VCaP (cell line): ENCODE measurements around the gene SLCO3A1.

Experiments used
- H3K27ac ChIP-seq: fragments of 450-650 bp; 2 replicates; pipeline ENCODE4 v1.5.1; 2017
- TF ChIP-seq, protein P1 (sequence below): fragments of 450-650 bp; conservative IDR thresholded peaks from 2 replicates; pipeline ENCODE4 v1.5.1; 2017; ENCODE audit warnings: mild to moderate bottlenecking, moderate library complexity

The SLCO3A1 gene

DNA sequence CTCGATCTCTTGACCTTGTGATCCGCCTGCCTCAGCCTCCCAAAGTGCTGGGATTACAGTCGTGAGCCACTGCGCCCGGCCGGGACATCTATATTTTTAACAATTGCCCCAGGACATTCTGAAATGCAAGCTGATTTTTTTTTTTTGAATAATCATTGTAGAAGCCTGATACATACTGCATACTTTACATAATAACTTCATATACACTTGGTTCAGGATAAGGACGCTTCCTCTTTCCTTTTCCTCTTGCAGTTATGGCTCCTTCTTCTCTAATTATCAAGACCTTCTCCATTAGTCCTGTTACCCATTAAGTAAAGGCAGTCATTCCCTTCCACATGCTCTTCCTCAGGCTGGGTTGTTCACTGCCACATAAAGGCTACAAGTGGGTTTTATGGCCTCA, 58.3 kb downstream of the SLCO3A1 start:
- TF ChIP-seq, protein P1, sequence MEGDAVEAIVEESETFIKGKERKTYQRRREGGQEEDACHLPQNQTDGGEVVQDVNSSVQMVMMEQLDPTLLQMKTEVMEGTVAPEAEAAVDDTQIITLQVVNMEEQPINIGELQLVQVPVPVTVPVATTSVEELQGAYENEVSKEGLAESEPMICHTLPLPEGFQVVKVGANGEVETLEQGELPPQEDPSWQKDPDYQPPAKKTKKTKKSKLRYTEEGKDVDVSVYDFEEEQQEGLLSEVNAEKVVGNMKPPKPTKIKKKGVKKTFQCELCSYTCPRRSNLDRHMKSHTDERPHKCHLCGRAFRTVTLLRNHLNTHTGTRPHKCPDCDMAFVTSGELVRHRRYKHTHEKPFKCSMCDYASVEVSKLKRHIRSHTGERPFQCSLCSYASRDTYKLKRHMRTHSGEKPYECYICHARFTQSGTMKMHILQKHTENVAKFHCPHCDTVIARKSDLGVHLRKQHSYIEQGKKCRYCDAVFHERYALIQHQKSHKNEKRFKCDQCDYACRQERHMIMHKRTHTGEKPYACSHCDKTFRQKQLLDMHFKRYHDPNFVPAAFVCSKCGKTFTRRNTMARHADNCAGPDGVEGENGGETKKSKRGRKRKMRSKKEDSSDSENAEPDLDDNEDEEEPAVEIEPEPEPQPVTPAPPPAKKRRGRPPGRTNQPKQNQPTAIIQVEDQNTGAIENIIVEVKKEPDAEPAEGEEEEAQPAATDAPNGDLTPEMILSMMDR = no peak
- no peak overlapping the region for H3K27ac ChIP-seq

DNA sequence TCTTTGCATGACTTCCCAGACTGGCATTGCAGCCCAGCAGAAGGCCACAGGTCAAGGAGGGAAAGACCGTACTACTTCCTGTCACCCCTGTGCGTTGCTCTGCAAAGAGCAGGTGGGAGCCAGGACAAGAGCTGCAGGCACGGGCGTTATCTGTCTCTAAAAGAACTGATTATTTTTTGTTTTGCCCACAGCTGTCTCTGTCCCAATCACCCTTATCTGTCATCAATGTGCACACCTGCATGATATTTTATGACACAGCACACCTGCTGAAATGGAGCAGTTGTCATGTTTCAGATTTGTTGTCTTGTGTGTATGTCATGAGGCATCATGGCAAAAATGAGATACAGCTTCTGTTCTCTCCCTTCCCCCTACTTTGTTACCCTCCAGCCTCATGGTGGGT, 58.8 kb downstream of the SLCO3A1 start:
- no peak overlapping the region for H3K27ac ChIP-seq
- TF ChIP-seq, protein P1 = no peak

DNA sequence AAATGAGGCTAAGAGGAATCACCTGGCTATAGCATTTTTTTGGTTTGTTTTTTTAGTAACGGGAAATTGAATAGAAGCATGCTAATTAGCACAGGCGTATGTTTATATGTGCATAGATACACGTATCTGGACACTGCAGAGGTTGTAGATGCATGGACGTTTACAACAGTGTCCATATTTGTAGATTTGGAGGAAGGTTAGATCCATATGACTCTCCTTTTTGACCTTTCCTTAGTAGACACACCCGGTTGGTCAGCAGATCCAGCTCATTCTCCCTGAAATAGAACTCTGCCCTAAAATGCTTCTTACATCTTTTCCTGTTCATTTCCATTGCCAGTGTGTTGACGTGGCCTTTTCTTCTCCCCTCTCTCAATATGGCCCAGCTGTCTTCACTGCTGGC, 60.1 kb downstream of the SLCO3A1 start:
- TF ChIP-seq, protein P1 = no peak
- H3K27ac ChIP-seq = no peak overlapping the region

DNA sequence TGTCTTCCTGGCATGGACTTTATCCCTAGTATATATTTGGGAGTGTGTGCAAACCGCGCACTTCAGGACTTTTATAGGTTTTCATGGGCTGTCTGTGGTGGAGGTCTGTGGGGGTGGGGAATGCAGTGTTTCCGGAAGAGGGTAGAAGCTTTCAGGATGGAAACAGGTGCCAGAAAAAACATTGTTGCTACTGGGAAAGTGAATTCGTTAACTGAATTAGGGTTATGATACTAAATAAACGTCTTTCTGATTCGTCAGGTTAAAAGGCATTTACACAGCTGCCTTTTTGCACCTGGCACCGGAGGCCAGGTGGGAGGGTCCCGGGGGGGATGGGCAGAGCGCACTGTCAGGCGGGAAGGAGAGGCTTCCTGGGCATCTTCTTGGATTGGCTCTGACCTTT, 62.1 kb downstream of the SLCO3A1 start:
- H3K27ac ChIP-seq = no peak overlapping the region
- TF ChIP-seq, protein P1 = no peak

DNA sequence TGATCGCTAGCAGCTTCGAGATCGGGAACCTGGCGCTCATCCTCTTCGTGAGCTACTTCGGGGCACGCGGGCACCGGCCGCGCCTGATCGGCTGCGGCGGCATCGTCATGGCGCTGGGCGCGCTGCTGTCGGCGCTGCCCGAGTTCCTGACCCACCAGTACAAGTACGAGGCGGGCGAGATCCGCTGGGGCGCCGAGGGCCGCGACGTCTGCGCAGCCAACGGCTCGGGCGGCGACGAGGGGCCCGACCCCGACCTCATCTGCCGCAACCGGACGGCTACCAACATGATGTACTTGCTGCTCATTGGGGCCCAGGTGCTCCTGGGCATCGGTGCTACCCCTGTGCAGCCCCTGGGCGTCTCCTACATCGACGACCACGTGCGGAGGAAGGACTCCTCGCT, 62.5 kb downstream of the SLCO3A1 start:
- no peak overlapping the region for H3K27ac ChIP-seq
- TF ChIP-seq, protein P1 = no peak

DNA sequence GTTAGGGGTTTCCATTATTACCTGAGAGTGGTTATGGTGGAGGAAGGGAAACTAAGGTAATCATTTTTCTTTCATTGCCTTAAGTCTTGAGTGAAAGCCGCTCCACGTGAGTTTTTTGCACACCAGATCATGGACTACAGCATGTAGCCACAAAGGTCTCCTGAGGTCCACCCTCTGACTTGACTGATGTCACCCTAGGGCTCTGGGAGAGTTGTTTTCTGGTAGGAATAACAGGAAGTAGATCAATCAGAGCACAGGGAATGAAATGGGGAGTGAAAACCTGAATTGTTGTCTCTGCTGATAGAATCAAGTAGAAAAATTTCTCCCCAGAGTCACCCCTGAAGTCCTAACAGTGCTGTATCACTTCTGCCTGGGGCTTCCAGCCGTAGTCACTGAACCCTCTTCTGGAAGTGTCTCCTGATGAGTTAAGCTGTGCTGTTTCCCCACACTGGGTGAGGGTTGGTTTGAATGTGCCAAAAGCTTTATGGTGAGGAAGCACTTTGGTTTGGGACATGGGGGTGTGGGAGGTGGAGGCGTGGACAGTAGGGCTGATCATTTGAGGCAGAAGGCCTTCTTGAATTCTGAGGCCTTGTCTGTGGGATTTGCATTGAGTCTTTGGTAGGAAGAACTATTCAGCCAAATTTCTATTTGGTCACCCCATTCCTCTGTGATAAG, 64.3 kb downstream of the SLCO3A1 start:
- H3K27ac ChIP-seq = no peak overlapping the region
- TF ChIP-seq, protein P1 = no peak

DNA sequence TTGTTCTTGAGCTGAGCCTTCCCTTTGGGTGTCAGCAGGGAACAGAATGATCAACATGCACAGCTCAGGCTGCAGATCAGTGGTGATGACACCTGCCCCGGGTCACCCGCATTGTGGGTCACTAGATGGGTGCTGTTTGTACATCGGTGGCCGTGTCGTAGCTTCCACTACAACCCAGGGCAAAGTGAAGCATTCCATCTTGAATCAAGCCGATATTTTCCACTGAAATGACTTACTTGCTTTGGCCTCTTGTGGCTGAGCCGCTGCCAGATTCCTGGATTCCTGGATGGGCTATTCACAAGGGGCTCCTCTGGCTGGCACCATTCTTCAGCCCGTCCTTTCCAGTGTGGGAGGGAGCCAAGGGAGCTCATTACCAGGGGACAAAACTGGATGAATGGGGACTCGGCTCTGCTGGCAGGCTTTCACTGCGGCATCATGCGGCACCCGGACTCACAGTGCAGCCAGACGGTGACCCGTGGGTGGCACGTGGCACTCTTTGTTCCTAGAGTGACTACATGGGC, 65.6 kb downstream of the SLCO3A1 start:
- TF ChIP-seq, protein P1 = no peak
- H3K27ac ChIP-seq = no peak overlapping the region
